ENCODE measurements around the gene OR51E2.

The OR51E2 gene

DNA sequence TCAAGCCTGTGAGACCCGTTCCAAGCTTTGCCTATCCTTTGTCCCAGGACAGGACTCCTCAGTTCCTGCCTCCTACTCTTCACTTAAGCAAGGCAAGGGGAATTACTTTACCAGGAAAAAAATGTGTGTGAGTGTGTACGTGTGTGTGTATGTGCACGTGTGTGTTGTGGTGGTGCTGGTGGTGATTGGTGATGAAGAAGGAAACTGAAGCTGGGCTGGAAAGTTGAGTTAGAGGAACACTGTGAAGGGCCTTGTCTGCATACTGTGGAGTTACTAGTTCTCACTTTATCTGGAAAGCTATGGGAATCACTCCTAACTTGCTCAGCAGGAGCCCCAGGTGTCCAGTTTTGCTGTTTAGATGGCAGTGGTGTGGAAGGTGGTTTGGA, 60.0 kb downstream of the OR51E2 start:
- no peak overlapping the region for H3K4me2 ChIP-seq (ENCODE audit: low read length, poor library complexity, severe bottlenecking)
- no peak overlapping the region for H2BK120ac ChIP-seq (ENCODE audit: low read depth, low read length)
- H4K8ac ChIP-seq (ENCODE audit: low read length): no peak overlapping the region
- H3K27ac ChIP-seq (ENCODE audit: low read length, poor library complexity, severe bottlenecking): no peak overlapping the region
- H3K23ac ChIP-seq (ENCODE audit: low read length in 2 of 2): no peak overlapping the region
- no peak overlapping the region for H4K91ac ChIP-seq (ENCODE audit: low read length)
- peaks cover 16 to 32% of the 10 kb centered on the region in 2 experiments for H3K27me3 ChIP-seq (ENCODE audit: control insufficient read depth in 1 of 2, insufficient read depth in 1 of 2, low read length in 2 of 2)
- no peaks in the 10 kb centered on the region for H3K36me3 ChIP-seq (ENCODE audit: control insufficient read depth in 1 of 2, insufficient read depth in 2 of 2, low read depth in 1 of 2, low read length in 2 of 2)
- WGBS: 85% methylated on average over 3 of the region's 3 CpGs
- no peak overlapping the region for H2BK5ac ChIP-seq (ENCODE audit: low read depth, low read length, poor library complexity, severe bottlenecking)
- no peaks in the 10 kb centered on the region for H3K79me1 ChIP-seq (replicated peaks; ENCODE audit: low read length, poor library complexity, severe bottlenecking)
- no peak for DNase-seq
- H3K9ac ChIP-seq (ENCODE audit: low read length): no peak overlapping the region
- no peak overlapping the region for H2AK5ac ChIP-seq (ENCODE audit: low read length, severe bottlenecking)
- no peaks in the 10 kb centered on the region for H3K9me3 ChIP-seq (ENCODE audit: control insufficient read depth, low read length)
- peaks cover 4% of the 10 kb centered on the region for H3K4me1 ChIP-seq (ENCODE audit: control insufficient read depth, insufficient read depth, low read depth, low read length)
- no peak overlapping the region for H2BK15ac ChIP-seq (ENCODE audit: low read depth, poor library complexity, severe bottlenecking)
- no peak overlapping the region for H3K4ac ChIP-seq (ENCODE audit: low read depth in 1 of 2, low read length in 2 of 2)
- no peak overlapping the region for H3K18ac ChIP-seq (ENCODE audit: low read depth in 1 of 2, low read length in 2 of 2)
- no peak overlapping the region for H2AFZ ChIP-seq (ENCODE audit: low read depth, low read length)
- H3K14ac ChIP-seq (ENCODE audit: low read length in 2 of 2): no peak overlapping the region
- no peak overlapping the region for H3K4me3 ChIP-seq (ENCODE audit: insufficient read depth in 1 of 2, low read depth in 1 of 2, low read length in 2 of 2)
- no peak overlapping the region for H2BK12ac ChIP-seq (ENCODE audit: low read length in 2 of 2)

DNA sequence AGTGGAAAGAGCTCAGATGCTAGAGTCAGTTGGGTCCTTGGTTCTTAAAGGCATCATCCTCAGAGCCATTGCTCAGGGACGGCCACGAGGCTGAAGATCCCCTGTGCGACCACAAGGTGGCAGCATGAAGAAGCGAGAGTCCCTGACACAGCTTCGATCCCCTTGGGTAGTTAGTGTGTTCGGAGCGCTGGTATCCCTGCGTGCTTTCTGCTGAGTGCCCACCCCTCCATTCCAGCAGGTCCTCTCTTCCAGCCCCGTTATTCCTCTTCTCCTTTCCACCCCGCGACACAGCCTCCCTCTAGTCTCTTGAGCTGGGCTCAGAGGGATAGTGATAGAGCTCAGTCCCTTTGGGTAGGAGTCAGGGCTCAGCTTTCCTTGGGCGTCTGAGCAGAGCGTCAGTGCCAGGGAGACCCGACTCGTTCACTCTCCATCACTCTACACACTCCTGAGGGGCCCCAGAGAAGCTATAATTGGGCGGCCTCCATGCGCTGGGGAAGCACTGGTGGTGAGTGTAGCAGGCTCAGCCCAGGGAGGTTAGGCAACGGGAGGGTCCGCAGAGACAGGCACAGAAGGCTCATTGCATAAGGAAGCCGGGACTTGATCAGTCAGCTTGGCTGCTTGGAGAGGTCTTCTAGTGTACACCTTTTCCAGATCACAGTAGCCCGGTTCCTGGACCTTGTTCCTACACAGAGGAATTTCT, 60.5 kb downstream of the OR51E2 start, which contains the start of gene OR51D1:
TSS of gene OR51D1 (plus strand) at position 516 of the 700 bp plus-strand sequence. CDS start 2,314 bp downstream, outside the sequence.
- H3K9me3 ChIP-seq (ENCODE audit: control insufficient read depth, low read length): no peaks in the 10 kb centered on the region
- WGBS: 43% methylated on average over 17 of the region's 21 CpGs
- peaks cover 4% of the 10 kb centered on the region for H3K4me1 ChIP-seq (ENCODE audit: control insufficient read depth, insufficient read depth, low read depth, low read length)
- no peak within 1 kb of the TSS for H4K8ac ChIP-seq (ENCODE audit: low read length)
- no peak within 1 kb of the TSS for H2BK12ac ChIP-seq (ENCODE audit: low read length in 2 of 2)
- no peak within 1 kb of the TSS for H3K23ac ChIP-seq (ENCODE audit: low read length in 2 of 2)
- no peak within 1 kb of the TSS for H2AFZ ChIP-seq (ENCODE audit: low read depth, low read length)
- H2BK15ac ChIP-seq (ENCODE audit: low read depth, poor library complexity, severe bottlenecking): no peak within 1 kb of the TSS
- no peak within 1 kb of the TSS for H2BK120ac ChIP-seq (ENCODE audit: low read depth, low read length)
- no peak within 1 kb of the TSS for H3K9ac ChIP-seq (ENCODE audit: low read length)
- no peak within 1 kb of the TSS for H3K14ac ChIP-seq (ENCODE audit: low read length in 2 of 2)
- peak within 1 kb of the TSS in 1 of 2 experiments; percentile 44 for H3K4me3 ChIP-seq (ENCODE audit: insufficient read depth in 1 of 2, low read depth in 1 of 2, low read length in 2 of 2)
- peaks cover 16 to 32% of the 10 kb centered on the region in 2 experiments for H3K27me3 ChIP-seq (ENCODE audit: control insufficient read depth in 1 of 2, insufficient read depth in 1 of 2, low read length in 2 of 2)
- no peak within 1 kb of the TSS for H3K4ac ChIP-seq (ENCODE audit: low read depth in 1 of 2, low read length in 2 of 2)
- peak within 1 kb of the TSS; percentile 29 for H3K4me2 ChIP-seq (ENCODE audit: low read length, poor library complexity, severe bottlenecking)
- no peaks in the 10 kb centered on the region for H3K79me1 ChIP-seq (replicated peaks; ENCODE audit: low read length, poor library complexity, severe bottlenecking)
- H2AK5ac ChIP-seq (ENCODE audit: low read length, severe bottlenecking): no peak within 1 kb of the TSS
- no peak within 1 kb of the TSS for H4K91ac ChIP-seq (ENCODE audit: low read length)
- no peak within 1 kb of the TSS for H3K18ac ChIP-seq (ENCODE audit: low read depth in 1 of 2, low read length in 2 of 2)
- no peaks in the 10 kb centered on the region for H3K36me3 ChIP-seq (ENCODE audit: control insufficient read depth in 1 of 2, insufficient read depth in 2 of 2, low read depth in 1 of 2, low read length in 2 of 2)
- H3K27ac ChIP-seq (ENCODE audit: low read length, poor library complexity, severe bottlenecking): no peak within 1 kb of the TSS
- peak; percentile 64 for DNase-seq
- H2BK5ac ChIP-seq (ENCODE audit: low read depth, low read length, poor library complexity, severe bottlenecking): no peak within 1 kb of the TSS

DNA sequence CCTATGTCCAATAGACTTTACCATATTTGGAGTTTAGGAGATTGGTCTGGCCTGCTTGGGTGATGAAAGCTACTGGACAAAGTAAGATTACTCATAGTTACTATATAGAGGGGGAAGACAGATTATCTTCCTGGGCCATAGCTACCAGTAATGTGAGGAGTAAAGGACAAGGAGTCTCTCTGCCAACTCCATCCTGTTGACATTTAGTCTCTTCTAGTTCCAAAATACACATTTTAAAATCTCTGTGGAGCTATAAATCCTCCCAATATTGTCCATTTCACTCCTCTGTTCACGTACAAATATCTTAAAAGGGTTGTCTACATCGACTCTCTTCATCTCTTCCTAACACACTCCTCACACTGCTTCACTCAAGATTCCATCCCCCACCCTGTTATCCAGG, 61.5 kb downstream of the OR51E2 start:
- H2BK120ac ChIP-seq (ENCODE audit: low read depth, low read length): no peak overlapping the region
- H3K27me3 ChIP-seq (ENCODE audit: control insufficient read depth in 1 of 2, insufficient read depth in 1 of 2, low read length in 2 of 2): peaks cover 16 to 26% of the 10 kb centered on the region in 2 experiments
- peaks cover 4% of the 10 kb centered on the region for H3K4me1 ChIP-seq (ENCODE audit: control insufficient read depth, insufficient read depth, low read depth, low read length)
- H3K4me3 ChIP-seq (ENCODE audit: insufficient read depth in 1 of 2, low read depth in 1 of 2, low read length in 2 of 2): no peak overlapping the region
- H4K8ac ChIP-seq (ENCODE audit: low read length): no peak overlapping the region
- no peak overlapping the region for H3K4me2 ChIP-seq (ENCODE audit: low read length, poor library complexity, severe bottlenecking)
- H2BK5ac ChIP-seq (ENCODE audit: low read depth, low read length, poor library complexity, severe bottlenecking): no peak overlapping the region
- no peak overlapping the region for H3K14ac ChIP-seq (ENCODE audit: low read length in 2 of 2)
- no peak overlapping the region for H3K18ac ChIP-seq (ENCODE audit: low read depth in 1 of 2, low read length in 2 of 2)
- no peak overlapping the region for H4K91ac ChIP-seq (ENCODE audit: low read length)
- no peaks in the 10 kb centered on the region for H3K79me1 ChIP-seq (replicated peaks; ENCODE audit: low read length, poor library complexity, severe bottlenecking)
- no peak overlapping the region for H3K27ac ChIP-seq (ENCODE audit: low read length, poor library complexity, severe bottlenecking)
- H3K9ac ChIP-seq (ENCODE audit: low read length): no peak overlapping the region
- no peaks in the 10 kb centered on the region for H3K9me3 ChIP-seq (ENCODE audit: control insufficient read depth, low read length)
- H2BK15ac ChIP-seq (ENCODE audit: low read depth, poor library complexity, severe bottlenecking): no peak overlapping the region
- no peak overlapping the region for H2AK5ac ChIP-seq (ENCODE audit: low read length, severe bottlenecking)
- no peak overlapping the region for H2AFZ ChIP-seq (ENCODE audit: low read depth, low read length)
- DNase-seq: no peak
- no peak overlapping the region for H3K23ac ChIP-seq (ENCODE audit: low read length in 2 of 2)
- H2BK12ac ChIP-seq (ENCODE audit: low read length in 2 of 2): no peak overlapping the region
- 78% methylated on average over 2 of the region's 2 CpGs for WGBS
- no peaks in the 10 kb centered on the region for H3K36me3 ChIP-seq (ENCODE audit: control insufficient read depth in 1 of 2, insufficient read depth in 2 of 2, low read depth in 1 of 2, low read length in 2 of 2)
- H3K4ac ChIP-seq (ENCODE audit: low read depth in 1 of 2, low read length in 2 of 2): no peak overlapping the region
